WTC11 (cell line): ENCODE results near the gene RND1. TPM values are rescaled to one million over a fixed set of nuclear protein-coding genes. Genes with fewer than 3 reads are reported as not detected.
"Not testable (repeated sequence)": the region's sequence is repeated elsewhere in the genome, so short reads cannot be mapped to it uniquely, and the experiment has no call there.

ENCODE experiments used
- ATAC-seq: fragments of 200-7000 bp; cut with Tn5 transposase; 2 replicates; pipeline ENCODE4 v1.10.0; 2021; ENCODE audit warnings: mild to moderate bottlenecking, moderate library complexity
- CTCF ChIA-PET: fragments of 300-600 bp; sonication (Branson Sonifier 250); formaldehyde crosslinking; loops from one replicate; lab custom pipeline; 2021; ENCODE audit warnings: antibody characterized with exemption; lab: Charles Lee
- POLR2A ChIA-PET: fragments of 350-600 bp; sonication (Branson Sonifier 250); formaldehyde crosslinking; loops from one replicate; lab custom pipeline; 2021; ENCODE audit warnings: antibody characterized with exemption; lab: Charles Lee
- DNase-seq: peaks from one replicate; pipeline ENCODE4 v3.0.0; 2021; ENCODE audit warnings: low spot score
- H3K27ac Mint-ChIP-seq: 2 replicates; pipeline ENCODE4 v1.8.0; 2021; ENCODE audit warnings: mixed read lengths
- H3K27me3 Mint-ChIP-seq: 2 replicates; pipeline ENCODE4 v1.8.0; 2021; ENCODE audit warnings: low read depth, mild to moderate bottlenecking, moderate library complexity, mixed read lengths
- H3K36me3 Mint-ChIP-seq: 2 replicates; pipeline ENCODE4 v1.8.0; 2021; ENCODE audit warnings: mixed read lengths
- H3K4me1 Mint-ChIP-seq: 2 replicates; pipeline ENCODE4 v1.8.0; 2022; ENCODE audit warnings: mixed read lengths
- H3K4me3 Mint-ChIP-seq: 2 replicates; pipeline ENCODE4 v1.8.0; 2021; ENCODE audit warnings: mild to moderate bottlenecking, moderate library complexity, mixed read lengths
- H3K9me3 Mint-ChIP-seq: 2 replicates; pipeline ENCODE4 v1.8.0; 2021; ENCODE audit warnings: mixed read lengths
- HMGA2 ChIP-seq: fragments of 250-450 bp; sonication (Bioruptor Pico); IDR thresholded peaks from 2 replicates; pipeline ENCODE4 v1.4.0; 2021; ENCODE audit warnings: mild to moderate bottlenecking, moderate library complexity
- KAT7 ChIP-seq: sonication (generic); formaldehyde crosslinking; IDR thresholded peaks from 2 replicates; pipeline ENCODE4 v1.8.1; 2023; ENCODE audit warnings: missing genetic modification reagents, mild to moderate bottlenecking, borderline replicate concordance
- RORB ChIP-seq: fragments of 250-450 bp; sonication (Bioruptor Pico); IDR thresholded peaks from 2 replicates; pipeline ENCODE4 v1.9.0; 2021; ENCODE audit warnings: mild to moderate bottlenecking
- ZNF121 ChIP-seq: sonication (generic); formaldehyde crosslinking; IDR thresholded peaks from 2 replicates; pipeline ENCODE4 v1.8.0; 2023; ENCODE audit warnings: missing genetic modification reagents
- ZNF416 ChIP-seq: fragments of 250-450 bp; sonication (Bioruptor Pico); IDR thresholded peaks from 2 replicates; pipeline ENCODE4 v1.9.0; 2021; ENCODE audit warnings: mild to moderate bottlenecking, inconsistent platforms
- total RNA-seq: library from RNA; stranded (reverse); gene quantifications from 3 replicates; pipeline ENCODE4 v1.2.3, GENCODE V29; 2021
- TF ChIP-seq, protein P1 (sequence below): sonication (generic); formaldehyde crosslinking; IDR thresholded peaks from 2 replicates; pipeline ENCODE4 v1.8.0; 2022; ENCODE audit warnings: mild to moderate bottlenecking, missing genetic modification reagents
- TF ChIP-seq, protein P2 (sequence below): sonication (generic); formaldehyde crosslinking; IDR thresholded peaks from 2 replicates; pipeline ENCODE4 v1.8.1; 2022; ENCODE audit warnings: missing genetic modification reagents, borderline replicate concordance
- TF ChIP-seq, protein P3 (sequence below): fragments of 250-450 bp; sonication (Bioruptor Pico); IDR thresholded peaks from 2 replicates; pipeline ENCODE4 v1.9.0; 2021; ENCODE audit warnings: mild to moderate bottlenecking
- TF ChIP-seq, protein P4 (sequence below): sonication (generic); formaldehyde crosslinking; IDR thresholded peaks from 2 replicates; pipeline ENCODE4 v1.8.1; 2022; ENCODE audit warnings: low read depth, missing genetic modification reagents, borderline replicate concordance
- TF ChIP-seq, protein P5 (sequence below): sonication (generic); formaldehyde crosslinking; IDR thresholded peaks from 2 replicates; pipeline ENCODE4 v1.8.0; 2023; ENCODE audit warnings: missing genetic modification reagents, mild to moderate bottlenecking, borderline replicate concordance
- TF ChIP-seq, protein P6 (sequence below): sonication (generic); formaldehyde crosslinking; IDR thresholded peaks from 2 replicates; pipeline ENCODE4 v1.8.1; 2022; ENCODE audit warnings: low read depth, mild to moderate bottlenecking, moderate library complexity, missing genetic modification reagents, borderline replicate concordance
- TF ChIP-seq, protein P7 (sequence below): sonication (generic); formaldehyde crosslinking; IDR thresholded peaks from 2 replicates; pipeline ENCODE4 v1.8.0; 2022; ENCODE audit warnings: mild to moderate bottlenecking, missing genetic modification reagents

The RND1 gene
- total RNA-seq, 1 experiment from 2014 or later, result 7.6 TPM

DNA sequence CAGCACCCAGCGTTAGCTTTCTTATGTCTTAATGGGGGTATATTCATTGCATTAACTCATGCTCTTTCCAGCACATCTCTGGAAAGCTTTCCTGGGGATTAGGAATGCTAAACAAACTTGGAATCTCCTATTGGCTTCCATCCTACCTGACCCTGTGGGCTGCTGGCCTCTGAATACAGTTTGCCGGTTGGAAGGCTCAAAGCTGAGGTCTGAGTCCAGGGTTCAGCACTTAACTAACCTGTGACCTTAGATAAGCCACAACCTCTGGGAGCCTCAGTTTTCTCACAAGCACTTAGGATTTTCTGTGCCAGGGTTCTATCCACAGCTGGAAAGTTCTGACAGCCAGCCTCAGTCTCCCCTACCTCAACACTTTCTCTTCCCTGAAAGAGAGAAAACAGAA lies 12.9 kb upstream of the RND1 start (continued):
- TF ChIP-seq, protein P1, sequence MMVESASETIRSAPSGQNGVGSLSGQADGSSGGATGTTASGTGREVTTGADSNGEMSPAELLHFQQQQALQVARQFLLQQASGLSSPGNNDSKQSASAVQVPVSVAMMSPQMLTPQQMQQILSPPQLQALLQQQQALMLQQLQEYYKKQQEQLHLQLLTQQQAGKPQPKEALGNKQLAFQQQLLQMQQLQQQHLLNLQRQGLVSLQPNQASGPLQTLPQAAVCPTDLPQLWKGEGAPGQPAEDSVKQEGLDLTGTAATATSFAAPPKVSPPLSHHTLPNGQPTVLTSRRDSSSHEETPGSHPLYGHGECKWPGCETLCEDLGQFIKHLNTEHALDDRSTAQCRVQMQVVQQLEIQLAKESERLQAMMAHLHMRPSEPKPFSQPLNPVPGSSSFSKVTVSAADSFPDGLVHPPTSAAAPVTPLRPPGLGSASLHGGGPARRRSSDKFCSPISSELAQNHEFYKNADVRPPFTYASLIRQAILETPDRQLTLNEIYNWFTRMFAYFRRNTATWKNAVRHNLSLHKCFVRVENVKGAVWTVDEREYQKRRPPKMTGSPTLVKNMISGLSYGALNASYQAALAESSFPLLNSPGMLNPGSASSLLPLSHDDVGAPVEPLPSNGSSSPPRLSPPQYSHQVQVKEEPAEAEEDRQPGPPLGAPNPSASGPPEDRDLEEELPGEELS (CRISPR knock-in tag), result no peak
- TF ChIP-seq, protein P2, sequence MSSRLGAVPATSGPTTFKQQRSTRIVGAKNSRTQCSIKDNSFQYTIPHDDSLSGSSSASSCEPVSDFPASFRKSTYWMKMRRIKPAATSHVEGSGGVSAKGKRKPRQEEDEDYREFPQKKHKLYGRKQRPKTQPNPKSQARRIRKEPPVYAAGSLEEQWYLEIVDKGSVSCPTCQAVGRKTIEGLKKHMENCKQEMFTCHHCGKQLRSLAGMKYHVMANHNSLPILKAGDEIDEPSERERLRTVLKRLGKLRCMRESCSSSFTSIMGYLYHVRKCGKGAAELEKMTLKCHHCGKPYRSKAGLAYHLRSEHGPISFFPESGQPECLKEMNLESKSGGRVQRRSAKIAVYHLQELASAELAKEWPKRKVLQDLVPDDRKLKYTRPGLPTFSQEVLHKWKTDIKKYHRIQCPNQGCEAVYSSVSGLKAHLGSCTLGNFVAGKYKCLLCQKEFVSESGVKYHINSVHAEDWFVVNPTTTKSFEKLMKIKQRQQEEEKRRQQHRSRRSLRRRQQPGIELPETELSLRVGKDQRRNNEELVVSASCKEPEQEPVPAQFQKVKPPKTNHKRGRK (CRISPR knock-in tag), result no peak
- TF ChIP-seq, protein P3, sequence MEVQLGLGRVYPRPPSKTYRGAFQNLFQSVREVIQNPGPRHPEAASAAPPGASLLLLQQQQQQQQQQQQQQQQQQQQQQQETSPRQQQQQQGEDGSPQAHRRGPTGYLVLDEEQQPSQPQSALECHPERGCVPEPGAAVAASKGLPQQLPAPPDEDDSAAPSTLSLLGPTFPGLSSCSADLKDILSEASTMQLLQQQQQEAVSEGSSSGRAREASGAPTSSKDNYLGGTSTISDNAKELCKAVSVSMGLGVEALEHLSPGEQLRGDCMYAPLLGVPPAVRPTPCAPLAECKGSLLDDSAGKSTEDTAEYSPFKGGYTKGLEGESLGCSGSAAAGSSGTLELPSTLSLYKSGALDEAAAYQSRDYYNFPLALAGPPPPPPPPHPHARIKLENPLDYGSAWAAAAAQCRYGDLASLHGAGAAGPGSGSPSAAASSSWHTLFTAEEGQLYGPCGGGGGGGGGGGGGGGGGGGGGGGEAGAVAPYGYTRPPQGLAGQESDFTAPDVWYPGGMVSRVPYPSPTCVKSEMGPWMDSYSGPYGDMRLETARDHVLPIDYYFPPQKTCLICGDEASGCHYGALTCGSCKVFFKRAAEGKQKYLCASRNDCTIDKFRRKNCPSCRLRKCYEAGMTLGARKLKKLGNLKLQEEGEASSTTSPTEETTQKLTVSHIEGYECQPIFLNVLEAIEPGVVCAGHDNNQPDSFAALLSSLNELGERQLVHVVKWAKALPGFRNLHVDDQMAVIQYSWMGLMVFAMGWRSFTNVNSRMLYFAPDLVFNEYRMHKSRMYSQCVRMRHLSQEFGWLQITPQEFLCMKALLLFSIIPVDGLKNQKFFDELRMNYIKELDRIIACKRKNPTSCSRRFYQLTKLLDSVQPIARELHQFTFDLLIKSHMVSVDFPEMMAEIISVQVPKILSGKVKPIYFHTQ (CRISPR knock-in tag), result no peak
- TF ChIP-seq ZNF416 (CRISPR knock-in tag) (no peak), RORB (CRISPR knock-in tag) (no peak), HMGA2 (no peak), KAT7 (CRISPR knock-in tag) (no peak)
- TF ChIP-seq, protein P4, sequence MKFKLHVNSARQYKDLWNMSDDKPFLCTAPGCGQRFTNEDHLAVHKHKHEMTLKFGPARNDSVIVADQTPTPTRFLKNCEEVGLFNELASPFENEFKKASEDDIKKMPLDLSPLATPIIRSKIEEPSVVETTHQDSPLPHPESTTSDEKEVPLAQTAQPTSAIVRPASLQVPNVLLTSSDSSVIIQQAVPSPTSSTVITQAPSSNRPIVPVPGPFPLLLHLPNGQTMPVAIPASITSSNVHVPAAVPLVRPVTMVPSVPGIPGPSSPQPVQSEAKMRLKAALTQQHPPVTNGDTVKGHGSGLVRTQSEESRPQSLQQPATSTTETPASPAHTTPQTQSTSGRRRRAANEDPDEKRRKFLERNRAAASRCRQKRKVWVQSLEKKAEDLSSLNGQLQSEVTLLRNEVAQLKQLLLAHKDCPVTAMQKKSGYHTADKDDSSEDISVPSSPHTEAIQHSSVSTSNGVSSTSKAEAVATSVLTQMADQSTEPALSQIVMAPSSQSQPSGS (CRISPR knock-in tag), result no peak
- TF ChIP-seq, protein P5, sequence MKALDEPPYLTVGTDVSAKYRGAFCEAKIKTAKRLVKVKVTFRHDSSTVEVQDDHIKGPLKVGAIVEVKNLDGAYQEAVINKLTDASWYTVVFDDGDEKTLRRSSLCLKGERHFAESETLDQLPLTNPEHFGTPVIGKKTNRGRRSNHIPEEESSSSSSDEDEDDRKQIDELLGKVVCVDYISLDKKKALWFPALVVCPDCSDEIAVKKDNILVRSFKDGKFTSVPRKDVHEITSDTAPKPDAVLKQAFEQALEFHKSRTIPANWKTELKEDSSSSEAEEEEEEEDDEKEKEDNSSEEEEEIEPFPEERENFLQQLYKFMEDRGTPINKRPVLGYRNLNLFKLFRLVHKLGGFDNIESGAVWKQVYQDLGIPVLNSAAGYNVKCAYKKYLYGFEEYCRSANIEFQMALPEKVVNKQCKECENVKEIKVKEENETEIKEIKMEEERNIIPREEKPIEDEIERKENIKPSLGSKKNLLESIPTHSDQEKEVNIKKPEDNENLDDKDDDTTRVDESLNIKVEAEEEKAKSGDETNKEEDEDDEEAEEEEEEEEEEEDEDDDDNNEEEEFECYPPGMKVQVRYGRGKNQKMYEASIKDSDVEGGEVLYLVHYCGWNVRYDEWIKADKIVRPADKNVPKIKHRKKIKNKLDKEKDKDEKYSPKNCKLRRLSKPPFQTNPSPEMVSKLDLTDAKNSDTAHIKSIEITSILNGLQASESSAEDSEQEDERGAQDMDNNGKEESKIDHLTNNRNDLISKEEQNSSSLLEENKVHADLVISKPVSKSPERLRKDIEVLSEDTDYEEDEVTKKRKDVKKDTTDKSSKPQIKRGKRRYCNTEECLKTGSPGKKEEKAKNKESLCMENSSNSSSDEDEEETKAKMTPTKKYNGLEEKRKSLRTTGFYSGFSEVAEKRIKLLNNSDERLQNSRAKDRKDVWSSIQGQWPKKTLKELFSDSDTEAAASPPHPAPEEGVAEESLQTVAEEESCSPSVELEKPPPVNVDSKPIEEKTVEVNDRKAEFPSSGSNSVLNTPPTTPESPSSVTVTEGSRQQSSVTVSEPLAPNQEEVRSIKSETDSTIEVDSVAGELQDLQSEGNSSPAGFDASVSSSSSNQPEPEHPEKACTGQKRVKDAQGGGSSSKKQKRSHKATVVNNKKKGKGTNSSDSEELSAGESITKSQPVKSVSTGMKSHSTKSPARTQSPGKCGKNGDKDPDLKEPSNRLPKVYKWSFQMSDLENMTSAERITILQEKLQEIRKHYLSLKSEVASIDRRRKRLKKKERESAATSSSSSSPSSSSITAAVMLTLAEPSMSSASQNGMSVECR (CRISPR knock-in tag), result no peak

DNA sequence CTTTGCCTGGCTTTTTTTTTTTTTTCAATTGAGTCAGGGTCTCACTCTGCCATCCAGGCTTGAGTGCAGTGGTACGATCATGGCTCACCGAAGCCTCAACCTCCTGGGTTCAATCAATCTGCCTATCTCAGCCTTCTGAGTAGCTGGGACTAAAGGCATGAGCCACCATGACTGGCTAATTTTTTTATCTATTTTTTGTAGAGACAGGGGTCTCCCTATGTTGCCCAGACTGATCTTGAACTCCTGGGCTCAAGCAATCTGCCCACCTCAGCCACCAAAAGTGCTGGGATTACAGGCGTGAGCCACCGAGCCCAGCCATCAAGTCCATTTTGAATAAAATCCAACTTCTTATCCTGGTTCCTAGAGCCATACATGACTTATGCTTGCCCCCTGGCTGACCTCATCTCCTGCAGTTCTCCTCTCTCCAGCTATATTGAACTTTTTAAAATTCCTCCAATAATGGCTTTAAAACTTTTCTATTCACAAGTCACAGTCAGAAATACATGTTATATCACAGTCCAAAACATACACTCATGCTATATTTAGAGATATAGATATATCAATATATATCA lies 10.4 kb upstream of the RND1 start:
- TF ChIP-seq, protein P6, sequence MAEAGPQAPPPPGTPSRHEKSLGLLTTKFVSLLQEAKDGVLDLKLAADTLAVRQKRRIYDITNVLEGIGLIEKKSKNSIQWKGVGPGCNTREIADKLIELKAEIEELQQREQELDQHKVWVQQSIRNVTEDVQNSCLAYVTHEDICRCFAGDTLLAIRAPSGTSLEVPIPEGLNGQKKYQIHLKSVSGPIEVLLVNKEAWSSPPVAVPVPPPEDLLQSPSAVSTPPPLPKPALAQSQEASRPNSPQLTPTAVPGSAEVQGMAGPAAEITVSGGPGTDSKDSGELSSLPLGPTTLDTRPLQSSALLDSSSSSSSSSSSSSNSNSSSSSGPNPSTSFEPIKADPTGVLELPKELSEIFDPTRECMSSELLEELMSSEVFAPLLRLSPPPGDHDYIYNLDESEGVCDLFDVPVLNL (CRISPR knock-in tag), result no peak
- TF ChIP-seq, protein P7, sequence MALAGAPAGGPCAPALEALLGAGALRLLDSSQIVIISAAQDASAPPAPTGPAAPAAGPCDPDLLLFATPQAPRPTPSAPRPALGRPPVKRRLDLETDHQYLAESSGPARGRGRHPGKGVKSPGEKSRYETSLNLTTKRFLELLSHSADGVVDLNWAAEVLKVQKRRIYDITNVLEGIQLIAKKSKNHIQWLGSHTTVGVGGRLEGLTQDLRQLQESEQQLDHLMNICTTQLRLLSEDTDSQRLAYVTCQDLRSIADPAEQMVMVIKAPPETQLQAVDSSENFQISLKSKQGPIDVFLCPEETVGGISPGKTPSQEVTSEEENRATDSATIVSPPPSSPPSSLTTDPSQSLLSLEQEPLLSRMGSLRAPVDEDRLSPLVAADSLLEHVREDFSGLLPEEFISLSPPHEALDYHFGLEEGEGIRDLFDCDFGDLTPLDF, result no peak
- TF ChIP-seq ZNF121, result no peak
- no peaks in the 10 kb centered on the region for H3K4me1 Mint-ChIP-seq
- H3K27ac Mint-ChIP-seq, result no peak overlapping the region
- no peak for ATAC-seq
- H3K27me3 Mint-ChIP-seq, result peaks cover 5% of the 10 kb centered on the region
- no peak overlapping the region for H3K4me3 Mint-ChIP-seq
- ChIA-PET POLR2A (no interaction called here), CTCF (interaction anchor here (0.7 to 1.3 kb wide), 3 partner anchors 11 to 23 kb away, joined by 3 to 4 read pairs (median 3); no protein-coding TSS in a partner anchor)
- no peaks in the 10 kb centered on the region for H3K36me3 Mint-ChIP-seq
- no peaks in the 10 kb centered on the region for H3K9me3 Mint-ChIP-seq
- no peak for DNase-seq

DNA sequence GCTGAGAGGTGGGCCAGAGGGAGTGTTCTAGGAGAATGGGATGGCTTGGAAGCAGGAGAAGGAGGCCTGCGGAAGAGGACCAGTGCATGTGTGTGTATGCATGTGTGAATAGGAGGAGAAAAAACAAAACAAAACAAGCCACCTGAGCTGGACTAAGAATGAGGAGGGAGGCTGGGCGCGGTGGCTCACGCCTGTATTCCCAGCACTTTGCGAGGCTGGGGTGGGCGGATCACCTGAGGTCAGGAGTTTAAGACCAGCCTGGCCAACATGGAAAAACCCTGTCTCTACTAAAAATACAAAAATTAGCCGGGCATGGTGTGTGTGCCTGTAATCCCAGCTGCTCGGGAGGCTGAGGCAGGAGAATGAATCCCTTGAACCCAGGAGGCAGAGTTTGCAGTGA lies 7.9 kb upstream of the RND1 start:
- H3K4me3 Mint-ChIP-seq, DNase-seq, H3K27ac Mint-ChIP-seq, H3K27me3 Mint-ChIP-seq, H3K4me1 Mint-ChIP-seq, H3K36me3 Mint-ChIP-seq, ATAC-seq, H3K9me3 Mint-ChIP-seq: not testable (repeated sequence)
- POLR2A ChIA-PET, result interaction anchor here (0.7 to 1.0 kb wide), 2 partner anchors 10 to 68 kb away, joined by 3 read pairs; no protein-coding TSS in a partner anchor
- CTCF ChIA-PET, result interaction anchor here (1.8 to 5.5 kb wide), 4 partner anchors 17 to 115 kb away, joined by 5 to 39 read pairs (median 10); partner anchors contain the start of gene DDX23
